Midbrain (tissue), 1 donor: ENCODE results near the gene MTCH2.
"Not testable (repeated sequence)": the region's sequence is repeated elsewhere in the genome, so short reads cannot be mapped to it uniquely, and the experiment has no call there.

ENCODE experiments used
- DNase-seq: peaks from one replicate; lab custom pipeline; 2025; lab: John Stamatoyannopoulos, UW

Gene MTCH2

DNA sequence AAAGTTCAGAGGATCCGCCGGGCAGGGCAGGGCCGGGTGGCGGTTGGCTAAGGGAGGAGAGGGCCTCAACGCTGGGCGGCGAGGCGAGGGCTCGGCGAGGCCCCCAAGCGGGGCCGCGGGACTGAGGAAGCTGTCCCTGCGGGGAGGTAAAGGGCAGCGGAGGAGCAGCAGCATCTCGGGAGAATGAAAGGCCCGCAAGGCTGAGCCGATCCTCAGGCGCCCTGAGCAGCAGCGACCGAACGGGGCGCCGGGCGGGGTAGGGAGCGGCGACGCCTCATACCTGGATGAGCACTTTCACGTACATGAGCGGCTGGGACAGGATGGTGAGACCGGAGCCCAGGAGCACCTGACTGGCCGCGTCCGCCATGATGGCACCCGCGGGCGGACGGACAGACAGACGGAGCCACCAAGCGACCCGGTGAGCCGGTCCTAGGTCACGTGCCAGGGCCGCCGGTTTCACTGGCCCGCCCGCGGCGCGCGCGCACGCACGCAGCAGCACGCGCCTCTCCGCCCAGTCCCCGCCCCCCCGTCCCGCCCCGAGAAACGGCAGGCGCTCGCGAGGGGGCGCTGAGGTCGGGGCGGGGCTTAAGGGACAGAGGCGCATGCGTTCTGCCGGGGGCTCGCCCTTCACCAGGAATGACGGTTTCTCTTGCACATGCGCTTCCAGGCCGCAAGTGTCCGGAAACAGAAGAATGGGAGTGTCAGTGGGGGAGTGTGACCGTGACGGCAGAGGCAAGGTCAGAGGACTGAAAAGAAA is at the start of gene MTCH2:
TSS of gene MTCH2 (minus strand) at position 461 of the 757 bp plus-strand sequence. CDS start at position 367, 94 bp downstream.
- DNase-seq: peak; percentile 98

DNA sequence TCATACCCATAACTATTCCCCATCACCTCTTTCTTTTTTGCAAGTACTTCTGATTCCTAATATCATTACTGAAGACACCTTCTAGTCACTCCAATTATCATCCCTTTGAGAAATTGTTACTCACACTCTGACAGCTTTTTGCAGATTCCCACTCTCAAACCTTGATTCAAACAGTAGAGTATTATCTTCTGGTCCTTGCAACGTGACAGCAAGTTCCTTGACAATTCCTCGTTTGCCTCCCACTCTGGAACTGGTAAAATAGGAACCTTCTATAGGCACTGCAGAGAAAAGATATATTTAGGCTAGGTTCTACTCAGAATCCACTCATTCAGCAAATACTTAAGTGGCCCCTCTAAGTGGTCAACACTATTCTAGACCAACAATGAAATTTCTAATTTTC is 49.6 kb upstream of the MTCH2 start:
- DNase-seq: no peak

DNA sequence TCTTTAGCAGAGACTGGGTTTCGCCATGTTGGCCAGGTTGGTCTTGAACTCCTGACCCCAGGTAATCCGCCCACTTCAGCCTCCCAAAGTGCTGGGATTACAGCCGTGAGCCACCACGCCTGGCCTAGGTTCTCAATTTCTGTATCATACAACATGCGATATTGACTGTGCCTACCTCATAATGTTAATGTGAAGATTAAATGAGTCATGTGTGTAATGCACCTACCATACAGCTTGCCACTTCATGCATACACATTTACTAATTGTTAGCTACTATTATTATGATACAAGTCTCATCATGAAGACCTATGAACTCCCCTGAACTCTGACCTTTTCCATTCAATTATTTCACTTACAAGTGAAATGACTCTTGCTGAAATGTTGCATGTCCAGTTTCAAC is 47.1 kb upstream of the MTCH2 start:
- no peak for DNase-seq

DNA sequence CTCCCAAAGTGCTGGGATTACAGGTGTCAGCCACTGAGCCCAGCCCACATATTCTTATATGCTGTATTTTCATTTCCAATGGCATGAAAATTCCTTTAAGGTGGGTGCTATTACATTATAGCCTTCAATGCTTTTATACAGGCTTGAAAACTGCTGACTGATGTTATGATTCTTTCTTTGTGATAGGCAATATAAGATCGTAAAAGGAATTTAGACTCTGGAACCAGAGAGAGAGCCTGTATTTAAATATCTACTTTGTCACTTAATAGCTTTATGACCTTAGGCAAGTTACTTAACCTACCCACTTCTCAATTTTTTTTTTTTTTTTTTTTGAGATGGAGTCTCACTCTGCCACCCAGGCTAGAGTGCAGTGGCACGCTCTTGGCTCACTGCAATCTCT is 46.6 kb upstream of the MTCH2 start:
- DNase-seq: no peak

DNA sequence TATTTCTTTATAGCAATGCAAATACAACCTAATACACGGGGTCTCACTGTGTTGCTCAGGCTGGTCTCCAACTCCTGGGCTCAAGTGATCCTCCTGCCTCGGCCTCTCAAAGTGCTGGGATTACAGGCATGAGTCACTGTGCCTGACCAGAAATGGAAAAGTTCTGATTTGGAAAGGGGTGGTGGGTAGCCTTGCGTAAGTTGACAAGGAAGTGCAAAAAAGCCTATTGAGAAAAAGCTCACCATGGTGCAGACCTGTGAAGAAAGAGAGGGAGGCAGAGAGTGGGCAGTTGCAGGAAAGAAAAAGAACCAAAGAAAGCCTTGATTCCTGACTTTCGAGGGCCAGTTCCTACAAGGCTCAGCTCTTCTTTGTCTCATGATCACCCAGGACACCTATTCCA is 45.8 kb upstream of the MTCH2 start:
- no peak for DNase-seq

DNA sequence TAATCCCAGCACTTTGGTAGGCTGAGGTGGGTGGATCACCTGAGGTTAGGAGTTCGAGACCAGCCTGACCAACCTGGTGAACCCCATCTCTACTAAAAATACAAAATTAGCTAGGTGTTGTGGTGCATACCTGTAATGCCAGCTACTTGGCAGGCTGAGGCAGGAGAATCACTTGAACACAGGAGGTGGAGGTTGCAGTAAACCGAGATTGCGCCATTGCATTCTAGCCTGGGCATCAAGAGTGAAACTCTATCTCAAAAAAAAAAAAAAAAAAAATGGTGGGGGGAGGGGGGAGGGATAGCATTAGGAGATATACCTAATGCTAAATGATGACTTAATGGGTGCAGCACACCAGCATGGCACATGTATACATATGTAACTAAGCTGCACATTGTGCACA is 44.3 kb upstream of the MTCH2 start:
- not testable (repeated sequence) for DNase-seq

DNA sequence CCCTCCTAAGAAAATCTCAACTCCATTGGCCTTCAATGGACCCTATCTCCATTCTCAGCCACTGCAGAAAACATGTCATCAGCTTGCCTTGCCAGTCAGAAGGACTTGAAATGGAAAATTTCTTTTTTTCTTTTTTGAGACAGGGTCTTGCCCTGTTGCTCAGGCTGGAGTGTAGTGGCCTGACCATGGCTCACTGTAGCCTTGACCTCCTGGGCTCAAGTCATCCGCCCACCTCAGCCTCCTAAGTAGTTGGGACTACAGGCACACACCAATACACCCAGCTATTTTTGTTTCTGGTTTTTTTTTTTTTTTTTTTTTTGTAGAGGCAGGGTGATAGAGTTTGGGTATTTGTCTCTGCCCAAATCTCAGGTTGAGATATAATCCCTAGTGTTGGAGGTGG is 43.8 kb upstream of the MTCH2 start:
- no peak for DNase-seq

DNA sequence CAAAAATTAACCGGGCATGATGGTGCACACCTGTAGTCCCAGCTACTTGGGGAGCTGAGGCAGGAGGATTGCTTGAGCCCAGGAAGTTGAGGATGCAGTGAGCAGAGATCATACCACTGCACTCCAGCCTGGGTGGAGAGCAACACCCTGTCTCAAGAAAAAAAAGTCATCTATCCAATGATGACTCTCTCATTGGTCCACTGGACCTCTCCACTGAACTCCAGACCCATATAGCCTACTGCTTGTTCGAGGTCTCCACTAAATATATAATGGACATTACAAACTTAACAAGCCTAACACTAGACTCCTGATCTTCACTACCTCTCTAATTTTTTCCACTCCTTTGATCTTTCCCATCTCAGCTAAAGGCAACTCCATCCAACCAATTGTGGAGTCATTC is 33.5 kb upstream of the MTCH2 start:
- no peak for DNase-seq

DNA sequence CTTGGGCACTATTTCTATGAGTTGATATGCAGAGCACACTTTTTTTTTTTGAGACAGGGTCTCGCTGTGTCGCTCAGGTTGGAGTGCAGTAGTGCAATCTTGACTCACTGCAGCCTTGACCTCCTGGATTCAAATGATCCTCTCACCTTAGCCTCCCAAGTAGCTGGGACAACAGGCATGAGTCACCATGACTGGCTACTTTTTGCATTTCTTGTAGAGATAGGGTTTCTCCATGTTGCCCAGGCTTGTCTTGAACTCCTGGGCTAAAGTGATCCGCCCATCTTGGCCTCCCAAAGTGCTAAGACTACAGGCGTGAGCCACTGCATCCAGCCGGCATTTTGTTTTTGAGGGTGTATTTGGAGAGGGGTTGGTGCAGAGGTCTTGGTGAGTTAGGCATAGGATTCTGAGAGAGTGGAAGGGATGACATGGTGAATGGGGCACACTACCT is 29.9 kb upstream of the MTCH2 start:
- DNase-seq: no peak

DNA sequence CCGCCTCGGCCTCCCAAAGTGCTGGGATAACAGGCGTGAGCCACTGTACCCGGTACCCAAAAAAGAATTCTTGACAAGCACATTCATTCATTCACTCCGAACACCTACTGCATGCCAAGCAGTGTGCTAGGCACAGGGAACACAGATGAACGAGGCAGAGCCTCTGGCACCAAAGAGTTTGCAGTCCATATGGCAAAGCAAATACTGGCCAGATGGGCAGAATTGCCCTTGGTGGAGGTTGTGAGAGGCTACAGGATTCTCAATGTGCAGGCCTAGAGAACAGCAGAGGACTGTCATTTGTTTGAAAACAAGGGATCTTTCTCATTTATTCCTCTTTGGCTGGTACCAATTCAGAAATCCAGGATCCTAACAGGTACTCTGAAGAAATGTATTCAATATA is 27.5 kb upstream of the MTCH2 start:
- no peak for DNase-seq

DNA sequence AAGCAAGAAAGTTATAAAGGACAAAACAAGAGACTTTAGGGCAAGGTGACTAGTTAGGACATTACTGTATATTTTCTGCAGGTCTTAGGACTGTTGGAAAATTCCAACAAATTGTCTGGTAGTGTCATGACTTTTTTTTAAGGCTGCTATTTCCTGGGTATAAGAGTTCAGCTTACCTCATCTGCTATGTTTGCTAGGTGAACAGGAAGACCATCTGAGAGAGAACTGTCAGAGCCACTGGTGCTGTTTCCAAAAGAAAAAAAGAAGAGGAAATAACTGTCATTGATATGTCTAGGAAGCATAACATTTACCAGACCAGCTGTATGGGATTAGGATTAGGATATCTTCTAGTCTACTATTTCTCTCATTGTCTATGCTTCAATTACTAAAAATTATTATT is 26.3 kb upstream of the MTCH2 start:
- no peak for DNase-seq

DNA sequence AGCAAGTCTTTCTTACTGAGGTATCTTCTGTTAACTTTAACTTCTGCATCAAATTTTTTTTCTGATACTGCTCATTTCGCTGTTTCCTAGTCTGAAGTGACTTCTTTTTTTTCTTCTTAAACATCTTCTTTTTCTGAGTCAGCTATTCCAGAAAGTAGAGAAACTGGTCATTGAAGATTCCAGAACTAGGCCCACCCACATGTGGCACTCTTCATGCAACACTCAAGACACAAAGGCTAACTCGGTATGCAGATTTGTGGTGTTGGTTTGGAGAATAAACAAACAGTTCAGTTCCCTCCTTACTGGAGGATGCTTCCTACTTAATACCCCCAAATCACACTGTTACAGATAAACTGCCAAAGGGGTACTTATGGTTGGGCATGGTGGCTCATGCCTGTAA is 25.2 kb upstream of the MTCH2 start:
- DNase-seq: no peak

DNA sequence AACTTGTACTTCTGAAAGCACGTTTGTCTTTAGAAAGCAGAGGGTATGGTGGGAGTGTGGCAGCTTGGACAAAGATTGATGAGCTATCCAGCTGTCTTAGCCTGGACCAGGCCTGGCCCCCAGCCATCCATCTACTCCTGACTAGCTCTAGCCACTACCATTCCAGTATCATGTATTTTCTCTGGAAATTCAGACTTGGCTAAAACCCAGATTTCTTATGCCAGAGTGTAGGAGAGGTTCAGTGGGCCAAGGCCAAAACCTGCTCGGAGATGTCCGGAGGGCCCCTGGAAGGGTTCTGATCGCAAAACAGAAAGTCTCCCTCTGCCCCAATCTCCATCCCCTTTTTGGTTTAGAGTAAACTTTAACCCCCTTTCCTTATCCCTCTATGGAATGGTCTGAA is 24.8 kb upstream of the MTCH2 start:
- DNase-seq: no peak

DNA sequence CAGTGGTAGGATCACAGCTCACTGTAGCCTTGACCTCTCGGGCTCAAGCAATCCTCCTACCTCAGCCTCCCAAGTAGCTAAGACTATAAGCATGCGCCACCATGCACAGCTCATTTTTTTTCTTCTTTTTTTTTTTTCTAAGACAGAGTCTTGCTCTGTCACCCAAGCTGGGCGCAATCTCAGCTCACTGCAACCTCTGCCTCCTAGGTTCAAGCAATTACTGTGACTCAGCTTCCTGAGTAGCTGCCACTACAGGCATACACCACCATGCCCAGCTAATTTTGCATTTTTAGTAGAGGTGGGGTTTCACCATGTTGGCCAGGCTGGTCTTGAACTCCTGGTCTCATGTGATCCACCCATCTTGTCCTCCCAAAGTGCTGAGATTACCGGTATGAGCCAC is 22.6 kb upstream of the MTCH2 start:
- not testable (repeated sequence) for DNase-seq

DNA sequence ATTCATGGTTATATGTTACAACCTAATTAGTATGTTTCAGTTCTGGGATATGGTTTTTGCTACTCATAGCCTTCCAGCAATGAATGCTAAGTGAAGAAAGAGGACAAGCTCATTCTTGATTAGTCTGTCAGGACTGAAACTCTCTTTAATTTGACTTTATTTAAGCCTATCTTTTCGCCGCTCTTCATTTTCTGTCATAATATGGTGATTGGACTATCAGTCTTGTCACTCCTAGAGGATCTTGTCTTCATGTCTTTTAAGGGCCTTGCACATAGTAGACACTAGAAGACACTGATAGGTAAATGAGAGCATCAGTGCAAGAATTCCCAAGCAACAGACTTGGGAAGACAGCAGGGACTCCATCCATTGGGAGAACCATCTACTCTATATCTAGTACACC is 18.9 kb upstream of the MTCH2 start:
- DNase-seq: no peak

DNA sequence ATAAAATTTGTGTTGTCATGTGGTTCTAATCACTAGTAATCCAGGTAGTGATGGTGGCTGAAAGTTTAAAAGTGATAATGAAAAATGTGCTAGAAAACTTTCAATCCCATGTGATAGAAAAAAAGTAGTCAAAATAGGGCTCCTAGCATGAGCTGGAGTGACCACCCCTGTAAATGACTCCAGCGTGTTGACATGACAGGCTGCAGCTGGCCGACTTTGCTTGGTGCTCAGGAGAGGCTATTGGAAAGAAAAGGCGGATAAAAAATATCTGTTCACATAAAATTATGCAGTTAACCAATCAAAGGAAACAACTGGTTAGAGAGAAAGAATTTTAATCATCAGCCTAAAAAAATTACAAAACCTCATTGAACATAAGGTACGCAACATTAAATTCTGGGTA is 16.9 kb upstream of the MTCH2 start:
- no peak for DNase-seq

DNA sequence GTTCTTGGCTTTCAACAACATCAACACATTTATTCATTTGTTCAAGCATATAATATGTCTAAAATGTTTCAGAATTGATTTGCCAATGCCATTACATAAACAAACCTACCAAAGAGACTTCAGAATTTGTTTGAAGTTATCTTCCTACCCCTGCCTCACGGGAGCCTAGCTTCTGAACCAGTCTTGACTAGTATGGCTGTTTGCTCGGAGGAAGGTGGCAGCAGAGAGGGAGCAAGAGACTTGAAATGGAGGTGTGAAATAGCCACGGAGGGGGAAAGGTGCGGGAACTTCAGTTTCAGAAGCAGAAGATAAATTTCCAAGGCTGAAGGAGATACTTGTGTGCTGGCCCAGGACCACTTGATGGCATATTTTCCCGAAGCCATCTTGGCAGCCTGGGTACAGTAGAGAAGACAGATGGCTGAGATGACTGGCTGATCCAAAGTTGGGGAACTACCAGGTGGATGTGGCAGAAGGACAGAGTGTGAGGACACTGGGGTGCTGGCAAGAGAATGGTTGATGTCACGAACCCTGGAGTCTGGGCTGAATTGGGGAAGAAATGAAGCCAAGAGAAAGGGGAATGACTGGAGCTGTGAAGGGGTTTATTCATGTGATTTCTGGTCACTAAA is 14.0 kb upstream of the MTCH2 start:
- no peak for DNase-seq

DNA sequence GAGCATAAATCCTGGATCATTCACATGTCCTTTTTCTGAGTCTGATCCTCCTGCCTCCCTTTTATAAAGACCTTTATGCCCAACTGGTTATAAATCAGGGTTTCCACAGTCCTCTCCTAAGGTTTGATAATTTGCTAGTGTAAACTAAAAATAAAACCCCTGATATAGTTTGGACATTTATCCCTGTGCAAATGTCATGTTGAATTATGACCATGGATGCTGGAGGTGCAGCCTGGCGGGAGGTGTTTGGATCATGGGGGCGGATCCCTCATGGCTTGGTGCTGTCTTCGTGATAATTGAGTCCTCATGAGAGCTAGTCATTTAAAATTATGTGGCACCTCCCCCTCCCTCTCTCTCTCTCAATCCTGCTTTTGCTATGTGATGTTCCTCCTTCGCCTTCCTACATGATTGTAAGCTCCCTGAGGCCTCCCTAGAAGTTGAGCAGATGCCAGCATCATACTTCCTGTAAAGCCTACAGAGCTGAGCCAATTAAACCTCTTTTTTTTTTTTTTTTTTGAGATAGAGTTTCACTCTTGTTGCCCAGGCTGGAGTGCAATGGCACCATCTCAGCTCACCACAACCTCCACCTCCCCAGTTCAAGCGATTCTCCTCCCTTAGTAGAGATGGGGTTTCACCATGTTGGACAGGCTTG is 9.6 kb upstream of the MTCH2 start:
- no peak for DNase-seq

DNA sequence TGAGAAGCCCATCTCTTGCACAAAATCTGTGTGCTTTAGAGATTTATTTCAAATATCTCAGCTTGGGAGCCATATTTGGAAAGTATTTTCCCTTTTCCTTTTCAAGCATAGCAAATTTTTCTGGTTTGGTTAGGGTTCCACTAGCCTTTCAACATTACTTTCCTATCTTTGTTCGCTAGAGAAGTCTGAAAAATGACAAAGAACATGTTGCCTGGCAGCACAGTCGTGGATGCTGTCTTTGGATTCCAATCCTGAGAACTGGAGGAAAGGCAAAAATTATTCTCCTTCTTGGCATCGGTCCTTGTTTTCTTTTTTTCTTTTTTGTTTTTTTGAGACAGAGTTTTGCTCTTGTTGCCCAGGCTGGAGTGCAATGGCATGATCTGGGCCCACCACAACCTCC is 6.9 kb upstream of the MTCH2 start:
- no peak for DNase-seq

DNA sequence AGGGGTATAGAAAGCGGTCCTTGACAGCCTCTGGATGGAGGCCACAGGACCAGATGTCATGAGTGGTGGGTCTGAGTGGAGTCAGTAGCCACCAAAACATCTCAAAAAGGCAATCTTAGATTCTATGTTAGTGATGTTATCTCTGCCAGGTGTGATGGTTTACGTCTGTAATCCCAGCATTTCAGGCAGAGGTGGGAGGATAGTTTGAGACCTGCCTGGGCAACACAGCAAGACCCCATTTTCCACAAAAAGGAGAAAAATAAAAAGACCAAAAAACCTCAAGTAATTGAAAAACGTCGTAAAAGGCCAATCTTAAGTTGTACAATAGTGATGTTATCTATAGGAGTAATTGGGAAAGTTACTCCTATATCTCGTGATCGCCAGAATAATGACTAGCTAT is 3.7 kb upstream of the MTCH2 start:
- no peak for DNase-seq

DNA sequence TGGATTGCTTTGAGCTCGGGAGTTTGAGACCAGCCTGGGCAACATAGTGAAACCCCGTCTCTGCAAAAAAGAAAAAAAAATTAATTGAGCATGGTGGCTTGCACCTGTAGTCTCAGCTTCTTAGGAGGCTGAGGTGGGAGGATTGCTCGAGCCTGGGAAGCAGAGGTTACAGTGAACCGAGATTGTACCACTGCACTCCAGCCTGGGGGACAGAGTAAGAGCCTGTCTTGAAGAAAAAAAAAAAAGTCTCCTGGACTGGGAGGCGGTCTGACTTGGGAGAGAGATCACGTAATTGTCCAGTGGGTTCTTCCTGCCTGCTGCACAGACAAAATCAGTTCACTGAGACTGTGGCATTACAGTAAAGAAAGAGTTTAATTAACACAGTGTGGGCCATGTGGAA is 3.1 kb upstream of the MTCH2 start:
- DNase-seq: no peak

DNA sequence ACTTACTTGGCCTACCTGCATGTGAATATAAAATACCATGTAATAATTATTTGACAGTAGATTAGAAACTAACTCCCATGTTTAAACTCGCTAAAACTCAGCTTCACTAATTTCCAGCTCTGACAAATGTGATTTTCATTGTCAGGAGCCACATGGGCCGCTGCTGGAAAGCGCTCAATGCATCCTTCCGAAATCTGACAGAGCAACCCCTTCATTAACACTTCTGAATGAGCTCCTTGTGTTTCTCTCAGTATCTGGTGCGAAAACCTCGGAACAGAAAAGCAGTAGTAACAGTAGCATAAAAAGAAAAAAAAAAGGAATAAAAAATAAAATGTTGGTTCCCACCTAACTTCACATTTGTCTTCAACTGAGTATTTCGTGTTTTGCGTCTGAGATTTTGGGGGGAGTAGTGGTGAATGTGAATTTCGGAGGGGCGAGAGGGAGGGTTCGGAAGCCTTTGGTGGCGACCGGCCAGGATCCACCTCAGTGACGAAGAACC is 710 bp downstream of the MTCH2 start:
- DNase-seq: peak; percentile 61

DNA sequence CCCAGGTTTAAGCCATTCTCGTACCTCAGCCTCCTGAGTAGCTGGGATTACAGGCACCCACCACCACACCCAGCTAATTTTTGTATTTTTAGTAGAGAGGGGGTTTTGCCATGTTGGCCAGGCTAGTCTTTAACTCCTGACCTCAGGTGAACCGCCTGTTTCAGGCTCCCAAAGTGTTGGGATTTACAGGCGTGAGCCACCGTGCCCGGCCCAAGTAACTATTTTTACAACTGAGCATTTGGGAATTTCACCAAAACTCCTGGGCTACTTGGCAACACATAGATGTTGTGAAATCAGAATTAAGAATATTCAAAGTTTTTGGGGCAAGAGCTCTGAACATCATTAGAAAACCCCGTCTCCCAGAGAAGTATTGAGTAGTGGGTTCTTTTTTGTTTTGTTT is 1.9 kb downstream of the MTCH2 start:
- not testable (repeated sequence) for DNase-seq
